ENCODE results near the gene KLF13. TPM values are rescaled to one million over a fixed set of nuclear protein-coding genes. Genes with fewer than 3 reads are reported as not detected.

Gene KLF13
- polyA plus RNA-seq, 3 donors = 67.5 to 76.0 (median 74.1) TPM

DNA sequence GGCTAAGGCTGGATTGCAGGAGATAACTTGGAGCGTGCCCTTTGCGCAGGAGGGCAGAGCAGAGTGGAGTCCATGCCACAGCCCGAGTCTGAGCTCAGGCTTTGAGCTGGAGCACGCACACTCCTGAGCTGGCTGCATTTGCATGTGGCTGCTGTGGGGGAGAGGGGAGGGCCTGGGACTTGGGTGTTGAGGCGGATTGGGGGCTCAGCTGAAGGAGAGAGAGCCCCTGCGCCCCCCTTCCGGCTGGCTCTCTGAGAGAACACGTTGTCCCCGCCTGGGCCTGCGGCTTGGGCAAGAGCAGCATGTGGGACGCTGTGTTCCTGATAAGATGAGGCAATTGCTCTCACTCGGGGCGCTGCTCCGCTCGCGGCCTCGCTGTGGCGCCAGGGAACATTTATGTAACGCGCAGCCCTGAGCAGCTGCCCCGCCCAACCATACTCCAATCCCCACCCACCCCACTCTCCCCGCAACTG lies 39.1 kb downstream of the KLF13 start:
- peak in 7 of 11 donors; percentile 44 to 67 (median 51) for DNase-seq (ENCODE audit: extremely low read depth in 1 of 11, low read depth in 9 of 11, low spot score in 4 of 11)

DNA sequence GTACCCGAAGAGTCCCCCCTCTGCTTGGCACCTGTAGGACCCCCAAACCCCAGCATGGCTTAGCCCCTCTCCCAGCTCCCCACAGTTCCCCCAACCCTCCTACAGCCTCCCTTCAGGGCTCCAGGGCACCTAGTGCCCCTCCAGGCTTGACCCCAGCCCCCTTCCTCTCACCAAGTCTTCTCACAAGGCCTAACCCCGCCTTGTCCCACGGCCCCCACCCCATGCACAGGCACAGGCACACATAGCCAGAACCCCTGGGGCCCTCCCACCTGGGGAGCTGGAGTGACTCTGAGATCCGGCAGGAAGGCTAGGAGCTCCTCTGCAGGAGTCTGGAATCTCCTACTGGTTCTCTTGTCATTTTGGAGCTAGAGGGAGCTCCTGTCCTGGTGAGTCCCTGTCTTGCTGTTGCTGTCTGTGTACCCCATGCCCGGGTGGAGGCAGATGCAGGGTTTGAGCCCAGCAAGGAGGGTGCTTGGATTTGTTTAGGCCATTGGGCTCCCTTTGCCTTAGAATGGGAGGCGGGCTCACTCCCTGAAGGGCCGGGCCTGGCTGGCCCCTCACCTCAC lies 39.6 kb downstream of the KLF13 start:
- no peak for DNase-seq (ENCODE audit: extremely low read depth in 1 of 11, low read depth in 9 of 11, low spot score in 4 of 11)

GRCh38 chr15:31367021-31367729 lies 40.5 kb downstream of the KLF13 start:
- DNase-seq (ENCODE audit: extremely low read depth in 1 of 11, low read depth in 9 of 11, low spot score in 4 of 11) = no peak

DNA sequence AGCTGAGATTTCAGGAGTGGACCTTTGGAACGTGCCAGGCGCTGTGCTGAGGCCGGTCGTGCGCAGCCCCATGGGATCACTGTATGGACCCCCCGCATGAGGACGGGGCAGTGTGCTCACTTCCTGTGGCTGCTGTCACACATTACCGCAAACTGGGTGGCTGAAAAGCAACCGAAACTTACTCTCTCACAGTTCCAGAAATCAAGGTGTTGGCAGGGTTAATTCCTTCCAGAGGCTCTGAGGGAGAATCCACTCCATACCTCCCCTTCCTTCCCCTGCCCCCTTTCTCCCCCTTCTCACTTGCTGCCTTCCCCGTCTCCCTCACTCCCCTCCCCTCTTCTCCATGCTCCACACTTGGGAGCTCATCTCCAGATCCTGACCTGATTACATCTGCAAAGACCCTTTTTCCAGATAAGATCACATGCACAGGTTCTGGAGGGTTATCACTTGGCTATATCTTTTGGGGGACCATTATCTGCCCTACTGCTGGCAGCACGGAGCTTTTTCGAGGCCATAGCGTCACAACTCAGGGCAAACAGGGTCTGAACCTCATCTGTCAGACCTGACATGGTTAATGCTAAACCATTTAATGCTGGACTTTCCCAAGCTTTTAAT lies 41.2 kb downstream of the KLF13 start:
- no peak for DNase-seq (ENCODE audit: extremely low read depth in 1 of 11, low read depth in 9 of 11, low spot score in 4 of 11)

DNA sequence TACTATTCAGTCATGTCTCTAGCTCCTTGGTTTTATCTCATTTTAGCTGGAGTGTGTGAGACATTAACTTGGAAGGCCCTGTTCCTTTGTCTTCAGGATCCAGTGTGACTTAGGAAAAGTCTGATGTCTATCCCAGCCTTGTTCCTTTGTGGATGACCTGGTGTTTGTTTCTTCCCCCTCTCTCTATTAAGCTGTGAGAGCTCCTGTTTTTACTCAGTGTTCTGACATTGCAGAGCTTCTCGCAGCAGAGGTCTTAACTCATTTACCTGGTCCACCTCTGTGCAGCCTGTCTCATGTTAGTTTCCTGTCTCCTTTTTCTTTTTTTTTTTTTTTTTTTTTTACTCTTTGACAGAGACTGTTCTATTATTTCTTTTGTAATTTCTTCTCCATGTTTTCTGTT lies 43.1 kb downstream of the KLF13 start:
- no peak for DNase-seq (ENCODE audit: extremely low read depth in 1 of 11, low read depth in 9 of 11, low spot score in 4 of 11)

DNA sequence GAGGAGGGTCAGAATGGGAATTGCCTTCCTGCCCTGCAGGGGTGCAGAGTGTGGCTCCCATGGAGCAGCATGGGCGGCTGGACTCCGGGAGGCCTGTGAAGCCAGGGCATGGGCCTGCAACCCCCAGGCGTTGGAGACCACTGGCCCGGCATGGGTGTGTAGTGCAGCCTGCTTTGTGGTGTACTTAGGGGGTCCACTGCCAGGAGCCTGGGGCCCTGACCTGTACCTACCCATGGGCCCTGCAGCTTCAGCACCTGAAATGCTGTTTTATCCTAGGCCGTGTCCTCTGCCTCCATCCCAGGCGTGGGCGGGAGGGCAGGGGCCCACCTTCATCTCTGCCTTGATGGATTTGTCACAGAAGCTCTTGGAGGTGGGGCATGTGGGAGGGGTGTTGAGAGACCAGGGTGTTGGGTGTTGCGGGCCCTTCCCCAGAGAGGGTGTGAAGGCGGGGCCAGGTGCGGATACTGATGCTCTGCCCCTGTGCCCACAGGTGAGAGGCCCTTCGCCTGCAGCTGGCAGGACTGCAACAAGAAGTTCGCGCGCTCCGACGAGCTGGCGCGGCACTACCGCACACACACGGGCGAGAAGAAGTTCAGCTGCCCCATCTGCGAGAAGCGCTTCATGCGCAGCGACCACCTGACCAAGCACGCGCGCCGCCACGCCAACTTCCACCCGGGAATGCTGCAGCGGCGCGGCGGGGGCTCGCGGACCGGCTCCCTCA lies 45.0 kb downstream of the KLF13 start:
- DNase-seq (ENCODE audit: extremely low read depth in 1 of 11, low read depth in 9 of 11, low spot score in 4 of 11) = no peak

DNA sequence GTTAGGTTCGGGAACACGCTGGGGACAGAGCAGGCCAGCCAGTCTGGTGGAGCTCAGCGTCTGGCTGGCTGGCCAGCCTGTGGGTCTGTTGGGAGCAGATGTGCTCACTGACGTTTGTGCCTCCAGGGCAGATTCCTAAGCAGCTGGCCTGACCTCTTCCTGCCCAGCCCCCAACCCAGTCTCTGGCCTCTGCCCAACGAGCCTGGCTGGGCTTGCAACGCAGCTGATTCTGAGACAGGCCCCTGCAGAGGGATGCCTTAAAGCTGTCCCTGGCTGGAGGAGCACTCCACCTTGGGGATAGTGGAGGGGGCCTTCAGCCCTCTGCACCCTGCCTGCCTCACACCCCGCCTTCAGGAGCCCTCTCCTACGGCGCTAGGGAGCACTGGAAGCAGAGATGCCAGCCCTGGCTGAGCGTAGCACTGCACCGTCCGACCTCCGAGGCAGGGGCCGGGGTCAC lies 46.0 kb downstream of the KLF13 start:
- DNase-seq (ENCODE audit: extremely low read depth in 1 of 11, low read depth in 9 of 11, low spot score in 4 of 11) = no peak

GRCh38 chr15:31373096-31373865 lies 46.6 kb downstream of the KLF13 start:
- DNase-seq (ENCODE audit: extremely low read depth in 1 of 11, low read depth in 9 of 11, low spot score in 4 of 11) = no peak

DNA sequence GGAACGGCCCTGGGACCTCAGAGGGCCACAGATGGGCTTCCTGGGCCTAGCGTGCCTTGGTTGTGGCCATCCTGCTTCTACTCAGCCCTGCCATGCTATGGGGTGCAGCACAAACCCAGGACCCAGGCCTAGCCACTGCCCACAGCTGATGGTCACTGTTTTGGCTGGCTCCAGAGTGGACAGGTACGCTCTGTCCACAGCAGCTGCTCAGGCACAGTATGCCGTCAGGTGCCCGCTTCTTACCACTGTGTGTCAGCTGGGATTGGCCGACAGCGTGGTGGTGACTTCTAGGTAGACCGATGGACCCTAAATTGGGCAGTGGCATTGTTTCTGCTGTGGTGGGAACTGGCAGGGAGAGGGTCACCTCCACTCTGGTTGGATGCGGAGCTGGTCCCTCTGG lies 47.3 kb downstream of the KLF13 start:
- no peak for DNase-seq (ENCODE audit: extremely low read depth in 1 of 11, low read depth in 9 of 11, low spot score in 4 of 11)

- DNase-seq (ENCODE audit: extremely low read depth in 1 of 11, low read depth in 9 of 11, low spot score in 4 of 11) = no peak
These were observed 47.9 kb downstream of the KLF13 start for GRCh38 chr15:31374489-31374888.

DNA sequence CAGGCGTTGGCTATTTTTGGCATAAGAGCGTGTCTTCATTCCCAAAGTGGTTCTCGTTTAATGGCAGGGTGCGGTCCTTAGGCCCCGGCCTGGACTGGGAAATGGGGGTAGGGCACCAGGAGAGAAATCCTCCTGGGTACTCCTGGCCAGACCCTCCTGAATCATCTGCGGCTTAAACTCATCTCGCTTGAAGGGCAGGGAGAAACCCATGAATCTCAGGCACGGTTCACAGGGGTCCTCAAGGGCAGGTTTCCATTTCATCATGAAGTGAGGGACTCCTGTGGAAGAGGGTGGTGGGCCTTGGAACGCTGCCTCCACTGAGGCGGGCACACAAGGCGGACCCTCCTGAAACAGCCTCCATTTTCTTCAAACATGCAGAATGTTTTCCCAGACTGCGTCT lies 48.4 kb downstream of the KLF13 start:
- DNase-seq (ENCODE audit: extremely low read depth in 1 of 11, low read depth in 9 of 11, low spot score in 4 of 11) = no peak

GRCh38 chr15:31375772-31376171 lies 49.1 kb downstream of the KLF13 start:
- no peak for DNase-seq (ENCODE audit: extremely low read depth in 1 of 11, low read depth in 9 of 11, low spot score in 4 of 11)

GRCh38 chr15:31376511-31376910 lies 49.9 kb downstream of the KLF13 start:
- no peak for DNase-seq (ENCODE audit: extremely low read depth in 1 of 11, low read depth in 9 of 11, low spot score in 4 of 11)

DNA sequence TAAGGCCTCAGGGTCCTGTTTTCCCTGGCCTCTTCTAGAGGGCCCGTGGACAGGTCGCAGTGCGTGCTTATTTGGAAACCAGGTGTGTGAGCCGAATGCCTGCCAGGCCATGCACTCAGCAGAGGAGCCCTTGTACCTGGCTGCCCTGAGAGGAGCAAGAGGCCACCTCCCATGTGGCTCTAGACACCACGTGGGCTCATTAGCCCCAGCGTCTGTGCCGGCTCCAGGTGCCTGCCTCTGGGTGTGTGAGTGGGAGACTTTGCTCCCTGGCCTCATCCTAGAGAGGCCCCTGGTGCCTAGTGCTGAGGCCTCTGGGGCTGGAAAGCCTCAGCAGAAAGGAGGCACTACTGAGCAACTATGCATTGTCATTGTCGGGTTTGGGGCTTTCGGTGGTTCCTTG lies 50.4 kb downstream of the KLF13 start:
- DNase-seq (ENCODE audit: extremely low read depth in 1 of 11, low read depth in 9 of 11, low spot score in 4 of 11) = no peak

DNA sequence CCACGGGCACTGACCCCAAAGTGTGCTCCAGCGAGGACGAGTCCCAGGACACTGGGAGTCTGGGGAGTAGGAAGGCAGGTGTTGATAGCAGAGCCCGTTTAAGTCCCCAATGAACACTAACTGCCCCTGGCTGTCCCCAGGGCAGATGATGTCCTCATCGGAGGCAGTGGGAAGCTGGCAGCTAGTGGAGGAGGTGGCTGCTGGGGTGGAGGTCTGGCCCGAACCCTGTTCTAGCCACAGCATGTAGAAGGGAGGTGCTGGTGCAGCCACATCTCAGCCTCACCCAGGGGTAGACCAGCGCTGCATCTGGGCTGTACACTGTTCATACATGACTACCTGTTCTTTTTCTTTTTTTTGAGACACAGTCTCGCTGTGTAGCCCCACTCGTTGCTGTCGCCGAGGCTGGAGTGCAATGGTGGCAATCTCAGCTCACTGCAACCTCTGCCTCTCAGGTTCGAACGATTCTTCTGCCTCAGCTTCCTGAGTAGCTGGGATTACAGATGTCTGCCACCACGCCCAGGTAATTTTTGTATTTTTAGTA lies 51.8 kb downstream of the KLF13 start:
- DNase-seq (ENCODE audit: extremely low read depth in 1 of 11, low read depth in 9 of 11, low spot score in 4 of 11) = no peak

- DNase-seq (ENCODE audit: extremely low read depth in 1 of 11, low read depth in 9 of 11, low spot score in 4 of 11) = no peak
These were observed 52.4 kb downstream of the KLF13 start for GRCh38 chr15:31379042-31379441.

DNA sequence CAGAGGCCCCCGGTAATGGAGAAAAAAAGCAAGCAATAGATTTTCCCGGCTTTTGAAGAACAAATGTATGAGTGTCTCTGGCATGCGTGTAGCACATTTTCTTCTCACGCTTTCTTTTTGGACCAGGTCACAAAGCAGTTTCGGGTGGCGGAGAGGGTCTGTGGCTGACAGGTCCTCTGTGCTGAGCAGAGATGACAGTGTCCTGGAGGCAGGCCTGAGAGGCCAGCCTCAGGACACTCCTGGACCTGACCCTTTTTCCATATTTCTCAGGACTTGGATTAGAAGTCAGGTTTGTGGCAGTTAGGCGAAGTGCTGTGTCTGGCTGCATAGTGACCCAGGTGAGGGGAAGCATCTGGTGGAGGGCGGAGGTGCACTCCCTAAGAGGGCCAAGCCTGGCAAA lies 52.9 kb downstream of the KLF13 start:
- no peak for DNase-seq (ENCODE audit: extremely low read depth in 1 of 11, low read depth in 9 of 11, low spot score in 4 of 11)

GRCh38 chr15:31381801-31382712 lies 55.4 kb downstream of the KLF13 start:
- no peak for DNase-seq (ENCODE audit: extremely low read depth in 1 of 11, low read depth in 9 of 11, low spot score in 4 of 11)

Data from renal cortex interstitium (tissue), 11 donors.